Stimulated activated CD8-positive, alpha-beta memory T cell treated with anti-CD3 and anti-CD28 coated beads, Interleukin-15, amount 100 ng/mL, for 4 hours (primary cell): ENCODE measurements around the gene GNA15.

Experiments
- DNase-seq, 2 donors: peaks; one replicate each; pipeline ENCODE4 v3.0.0-alpha.2; 2020; ENCODE audit warnings: low read depth in 2 of 2

Gene GNA15

DNA sequence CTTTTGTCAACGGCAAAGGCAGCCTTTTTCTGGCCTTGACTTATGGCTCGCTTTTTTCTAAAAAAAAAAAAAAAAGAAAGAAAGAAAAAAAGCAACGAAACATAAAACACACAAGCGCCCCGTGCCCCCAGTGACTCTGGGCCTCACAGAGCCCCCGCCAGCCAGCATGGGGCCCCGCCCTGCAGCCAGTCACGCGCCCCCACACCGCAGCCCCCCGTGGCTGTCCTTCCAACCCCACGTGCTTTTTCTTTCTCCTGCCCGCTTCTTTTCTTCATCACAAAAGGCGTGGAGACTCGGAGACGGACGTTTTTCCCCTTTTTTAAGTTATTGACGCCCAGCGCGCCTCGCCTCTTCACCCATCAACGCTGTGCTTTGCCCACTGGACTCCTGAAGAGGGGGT lies 14.4 kb upstream of the GNA15 start:
- DNase-seq: no peak

DNA sequence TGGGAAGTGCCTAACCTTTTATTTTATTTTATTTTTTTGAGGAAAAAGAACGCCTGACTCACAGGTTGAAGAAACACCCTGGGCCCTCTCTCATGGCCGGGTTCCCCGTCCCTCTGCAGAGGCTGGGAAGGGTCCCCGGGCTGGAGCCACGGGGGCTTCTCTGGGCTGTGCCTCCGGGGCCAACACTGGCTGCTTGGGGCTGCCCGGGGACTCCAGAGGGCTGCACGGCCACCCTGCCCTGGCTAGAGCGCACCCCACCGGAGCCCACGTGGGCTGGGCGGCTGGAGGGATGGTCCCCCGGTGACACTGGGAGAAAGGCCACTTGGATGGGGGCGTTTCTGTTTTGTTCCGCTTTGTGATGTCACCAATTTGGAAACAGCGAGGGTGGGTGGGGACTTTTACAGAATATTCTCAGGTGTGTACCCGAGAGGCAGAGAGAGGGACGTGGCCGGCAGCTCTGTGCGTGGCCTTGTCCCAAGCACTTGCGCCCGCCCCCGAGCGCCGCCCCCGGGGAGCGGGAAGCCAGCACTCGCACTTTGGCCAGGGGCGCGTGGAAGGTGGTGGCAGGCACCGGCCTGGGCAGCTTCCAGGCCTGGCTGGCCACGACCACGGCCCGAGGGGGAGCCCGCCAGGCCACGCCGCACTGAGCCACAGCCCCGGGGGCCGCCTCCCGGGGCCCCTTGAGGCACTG lies 13.9 kb upstream of the GNA15 start:
- DNase-seq: no peak

DNA sequence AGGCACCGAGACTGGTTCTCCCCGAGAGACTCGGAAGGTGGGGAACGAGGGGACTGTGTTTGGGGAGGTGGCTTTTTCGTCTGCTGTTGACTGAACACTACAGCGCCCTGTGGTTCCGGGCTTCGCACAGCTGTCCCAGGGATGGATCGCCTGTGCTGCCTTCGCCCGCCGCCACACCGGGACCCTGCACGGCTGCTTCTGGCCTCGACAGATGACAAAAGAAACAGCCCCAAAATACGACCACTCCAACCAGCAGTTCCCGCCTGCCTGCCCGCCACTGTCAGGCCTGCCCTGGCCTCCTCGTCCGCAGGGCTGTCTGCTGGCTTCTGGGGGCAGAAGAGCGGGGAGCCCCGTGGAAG lies 13.3 kb upstream of the GNA15 start:
- no peak for DNase-seq

- DNase-seq: no peak
Observed at GRCh38 chr19:3123088-3123721, 12.6 kb upstream of the GNA15 start.

GRCh38 chr19:3123956-3124355 lies 11.9 kb upstream of the GNA15 start:
- DNase-seq: no peak

GRCh38 chr19:3124630-3125029 lies 11.2 kb upstream of the GNA15 start:
- no peak for DNase-seq

- peak; percentile 47 to 53 for DNase-seq
Observed at GRCh38 chr19:3125900-3126524, 9.8 kb upstream of the GNA15 start.

DNA sequence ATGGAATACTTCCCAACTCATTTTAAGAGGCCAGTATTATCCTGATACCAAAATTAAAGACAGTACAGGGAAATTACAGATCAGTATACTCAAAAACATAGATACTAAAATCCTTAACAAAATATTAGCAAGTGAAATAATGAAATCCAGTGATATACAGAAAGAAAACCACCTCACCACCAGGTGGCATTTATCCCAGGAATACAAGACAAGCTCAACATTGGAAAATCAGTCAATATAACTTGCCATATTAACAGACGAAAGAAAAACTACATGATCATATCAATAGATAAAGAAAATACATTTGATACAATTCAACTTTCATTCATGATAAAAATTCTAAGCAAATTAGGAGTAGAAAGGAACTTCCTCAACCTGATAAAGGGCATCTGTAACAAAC lies 6.7 kb upstream of the GNA15 start:
- no peak for DNase-seq

- DNase-seq: no peak
Observed at GRCh38 chr19:3131168-3131567, 4.7 kb upstream of the GNA15 start.

DNA sequence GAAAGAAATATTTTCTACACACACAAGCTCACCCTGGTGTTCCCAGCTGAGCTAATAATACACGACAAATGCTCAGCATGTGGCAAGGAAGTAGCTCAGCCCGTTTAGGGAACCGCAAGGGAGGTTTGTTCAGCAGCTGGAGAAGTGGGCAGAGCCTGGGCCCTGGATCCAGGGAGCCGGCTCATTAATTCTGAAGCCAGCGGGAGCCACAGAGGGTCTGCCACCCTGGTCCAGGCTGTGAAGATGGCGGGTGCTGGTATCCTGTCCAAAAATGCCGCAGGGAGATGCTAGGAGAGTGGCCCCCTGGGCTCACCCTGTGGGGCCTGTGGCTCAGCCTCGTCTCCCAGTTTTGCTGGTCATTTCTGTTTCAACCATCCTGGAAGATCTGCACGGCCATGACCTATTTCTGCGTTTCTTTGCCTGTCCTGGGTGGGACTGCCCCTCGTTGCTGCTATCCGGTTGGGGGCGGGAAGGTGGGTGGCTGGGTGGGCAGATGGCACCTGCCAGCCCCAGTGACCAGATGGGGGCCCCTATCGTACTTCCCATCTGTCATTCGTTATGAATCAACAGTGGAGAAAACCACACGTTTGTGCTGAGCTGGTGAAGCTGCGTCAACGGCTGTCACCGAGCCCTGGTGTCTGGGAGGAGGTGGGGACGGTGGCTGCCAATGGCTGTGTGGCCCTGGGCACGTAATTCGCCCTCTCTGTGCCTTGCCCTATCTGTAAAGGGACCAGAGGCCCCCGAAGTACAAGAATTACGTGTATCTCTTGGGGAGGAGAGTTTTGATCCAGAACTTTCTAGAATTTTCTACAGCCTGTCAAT lies 2.7 kb upstream of the GNA15 start:
- DNase-seq: peak; percentile 58 to 69

GRCh38 chr19:3133793-3134116 lies 2.1 kb upstream of the GNA15 start:
- DNase-seq: no peak

DNA sequence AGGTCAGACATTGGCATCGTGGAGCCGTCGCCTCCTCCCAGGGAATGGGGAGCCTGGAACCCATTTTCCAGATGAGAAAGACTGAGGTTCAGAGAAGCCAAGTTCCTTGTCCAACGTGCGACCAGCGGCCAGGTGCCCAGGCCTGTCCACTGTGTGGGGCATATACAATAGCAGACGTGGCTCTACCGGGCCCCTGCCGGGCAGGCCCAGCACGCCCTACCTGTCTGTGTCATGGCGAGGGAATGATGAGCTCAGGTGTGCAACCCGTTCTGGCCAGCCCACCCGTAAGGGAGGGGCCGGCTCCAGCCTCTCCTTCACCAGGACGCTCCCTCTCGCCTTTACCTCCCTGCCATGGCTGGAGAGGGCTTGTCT lies 837 bp downstream of the GNA15 start:
- no peak for DNase-seq

DNA sequence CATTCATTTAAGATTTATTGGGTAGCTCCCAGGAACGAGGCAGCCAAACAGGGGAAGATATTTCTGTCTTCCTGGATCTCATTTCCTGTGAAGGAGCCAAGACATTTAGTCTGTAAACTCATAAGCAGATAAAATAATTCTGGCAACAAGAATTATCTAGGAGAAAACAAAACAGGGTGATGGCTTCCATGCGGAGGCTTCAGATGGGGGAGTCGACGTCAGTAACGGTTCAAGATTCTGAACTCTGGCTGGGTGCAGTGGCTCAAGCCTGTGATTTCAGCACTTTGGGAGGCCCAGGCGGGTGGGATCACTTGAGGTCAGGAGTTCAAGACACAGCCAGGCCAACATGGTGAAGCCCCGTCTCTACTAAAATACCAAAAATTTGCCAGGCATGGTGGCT lies 1.3 kb downstream of the GNA15 start:
- no peak for DNase-seq

GRCh38 chr19:3138268-3138667 lies 2.4 kb downstream of the GNA15 start:
- no peak for DNase-seq

- DNase-seq: no peak
Observed at GRCh38 chr19:3140667-3141038, 4.8 kb downstream of the GNA15 start.

- peak in 1 of 2 donors; percentile 39 for DNase-seq
Observed at GRCh38 chr19:3142292-3142670, 6.4 kb downstream of the GNA15 start.

DNA sequence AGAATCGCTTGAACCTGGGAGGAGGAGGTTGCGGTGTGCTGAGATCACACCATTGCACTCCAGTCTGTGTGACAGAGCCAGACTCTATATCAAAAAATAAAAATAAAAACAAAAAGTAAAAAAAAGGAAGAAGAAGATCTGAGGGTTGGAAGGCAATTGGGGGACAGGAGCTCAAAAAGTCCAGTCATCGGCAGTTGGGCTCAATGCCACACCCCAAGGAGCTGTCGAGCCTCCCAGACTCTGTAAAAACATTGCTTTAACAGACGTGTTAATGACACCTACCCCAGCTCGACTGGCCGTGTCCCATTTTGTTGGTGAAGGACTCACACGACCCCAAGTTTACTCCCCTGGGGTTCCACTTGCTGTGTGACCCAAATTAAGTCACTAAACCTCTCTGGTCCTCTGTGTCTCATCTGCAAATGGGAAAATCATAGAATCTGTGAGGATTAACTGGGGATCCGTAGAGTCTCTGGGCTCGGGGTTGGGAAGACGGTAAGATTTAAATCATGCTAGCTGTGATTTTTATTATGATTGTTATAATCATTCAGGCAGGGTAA lies 7.0 kb downstream of the GNA15 start:
- DNase-seq: no peak

- DNase-seq: no peak
Observed at GRCh38 chr19:3145909-3146676, 10.3 kb downstream of the GNA15 start.

- peak in 1 of 2 donors; percentile 35 for DNase-seq
Observed at GRCh38 chr19:3146677-3147100, 10.9 kb downstream of the GNA15 start.

- DNase-seq: no peak
Observed at GRCh38 chr19:3148503-3148902, 12.7 kb downstream of the GNA15 start.

DNA sequence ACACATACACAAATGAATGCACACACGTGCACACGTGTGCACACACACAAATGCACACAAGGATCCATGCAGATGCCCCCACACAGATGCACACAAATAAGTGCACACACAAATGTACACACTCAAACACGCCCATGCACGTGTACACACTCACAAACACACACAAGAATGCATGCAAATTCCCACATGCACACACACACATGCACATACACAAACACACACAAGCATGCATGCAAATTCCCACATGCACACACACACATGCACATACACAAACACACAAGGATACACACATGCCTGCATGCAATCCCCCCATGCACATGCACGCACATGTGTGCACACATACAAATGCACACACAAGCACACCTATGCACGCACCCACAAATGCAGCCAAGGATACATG lies 13.3 kb downstream of the GNA15 start:
- no peak for DNase-seq
